ENCODE measurements around the gene DLG1.

DLG1 gene

DNA sequence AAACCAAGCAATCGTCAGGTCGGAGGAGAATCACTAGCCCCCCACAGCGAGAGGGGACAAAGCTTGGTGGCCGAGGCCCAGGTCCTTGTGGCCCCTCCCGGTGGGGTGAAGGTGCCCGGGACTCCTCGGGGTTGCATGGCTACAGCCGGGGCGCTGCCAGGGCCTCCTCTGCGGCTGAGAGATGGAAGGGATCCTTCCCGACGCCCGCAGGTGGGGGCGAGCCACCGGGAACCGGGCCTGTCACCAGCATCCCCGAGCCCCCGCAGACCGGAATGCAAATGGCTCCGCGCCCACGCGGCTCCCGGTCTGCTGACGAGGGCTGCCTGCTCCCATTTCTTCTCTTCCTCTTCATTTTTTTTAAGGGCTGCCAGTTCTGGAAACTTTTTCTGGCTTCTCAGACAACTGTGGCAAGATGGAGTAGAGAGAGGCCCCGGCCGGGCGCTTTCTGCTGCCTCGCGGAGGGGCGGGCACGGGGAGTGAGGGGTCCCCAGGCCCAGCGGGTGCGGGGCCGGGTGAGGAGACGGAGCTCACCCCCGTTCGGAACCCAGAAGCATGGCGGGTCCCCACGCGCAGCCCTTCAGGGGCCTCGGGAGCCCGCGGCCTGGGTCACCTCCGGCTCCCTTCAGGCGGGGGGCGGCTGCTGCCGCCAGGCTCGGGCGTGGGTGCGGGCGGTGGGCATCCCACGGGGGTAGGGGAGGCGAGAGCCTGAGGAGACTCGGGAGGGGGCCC, 296.3 kb downstream of the DLG1 start:
- no peak for DNase-seq (ENCODE audit: low read depth in 1 of 2, low spot score in 1 of 2)
- TF ChIP-seq JUND (IDR thresholded peaks at IDR 0.05; ENCODE audit: low read depth) = no peak
- in situ Hi-C loops (cut with HindIII; ENCODE audit: low pct_unique_long_range_greater_than_20kb, low sequenced_read_pairs) = no loop called here

DNA sequence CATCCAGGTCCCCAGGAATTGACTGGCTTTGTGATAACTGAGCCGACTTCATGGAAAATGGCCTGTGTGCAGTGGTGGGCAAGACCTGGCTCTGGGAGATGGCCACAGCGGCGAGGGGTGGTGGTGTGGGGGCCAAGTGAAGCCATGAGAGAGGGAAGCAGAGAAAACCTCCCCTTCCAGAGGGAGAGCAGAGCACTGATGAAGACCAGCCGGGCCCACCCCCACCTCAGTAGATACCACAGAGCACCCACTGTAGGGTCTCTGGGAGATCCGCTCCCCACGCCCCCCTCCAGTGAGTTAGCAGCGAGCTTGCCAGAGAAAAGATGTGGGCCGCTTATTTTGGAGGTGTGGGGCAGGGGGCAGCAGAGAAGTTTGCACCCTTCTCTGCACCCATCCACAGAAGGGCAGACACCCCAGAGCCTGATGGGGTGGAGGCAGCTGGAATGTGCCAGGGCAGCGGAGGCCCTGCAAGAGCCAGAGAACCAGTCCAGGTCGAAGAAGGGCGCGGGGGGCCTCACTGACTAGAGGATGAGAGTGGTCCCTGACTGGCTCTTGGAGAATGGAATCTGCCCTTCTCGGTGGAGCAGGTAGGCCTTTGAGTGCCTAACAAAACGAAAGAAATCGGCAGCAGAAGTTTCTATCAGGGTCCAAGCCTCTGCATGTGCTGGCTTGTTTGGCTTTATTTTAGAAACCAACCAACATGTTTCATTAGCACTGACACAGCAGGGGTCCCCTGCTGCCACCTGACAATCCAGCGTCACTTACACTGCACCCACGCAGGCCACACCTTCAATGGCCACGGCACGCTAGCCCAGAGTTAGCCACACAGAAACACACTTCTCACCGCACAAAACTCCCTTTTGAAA, 297.1 kb downstream of the DLG1 start:
- in situ Hi-C loops (cut with HindIII; ENCODE audit: low pct_unique_long_range_greater_than_20kb, low sequenced_read_pairs) = no loop called here
- no peak for DNase-seq (ENCODE audit: low read depth in 1 of 2, low spot score in 1 of 2)
- no peak for TF ChIP-seq JUND (IDR thresholded peaks at IDR 0.05; ENCODE audit: low read depth)

DNA sequence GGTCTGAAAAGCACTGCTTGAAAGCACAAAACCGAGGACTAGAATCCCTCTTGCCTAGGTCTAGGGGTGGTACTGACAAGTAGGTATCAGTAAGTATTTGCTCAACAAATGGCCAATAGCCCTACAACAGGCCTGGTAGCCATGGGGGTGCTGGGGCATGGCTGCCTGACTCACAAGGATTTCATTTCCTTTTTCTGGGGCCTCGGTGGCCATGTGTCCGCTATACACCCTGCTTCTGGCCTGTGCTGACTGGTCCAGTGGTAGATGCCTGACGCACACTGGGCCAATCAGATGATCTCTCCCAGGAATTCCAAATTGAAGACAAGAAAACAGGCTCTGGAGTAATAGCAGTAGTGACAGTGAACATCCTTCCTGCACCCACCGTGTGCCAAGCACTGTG, 298.2 kb downstream of the DLG1 start:
- no peak for TF ChIP-seq JUND (IDR thresholded peaks at IDR 0.05; ENCODE audit: low read depth)
- no peak for DNase-seq (ENCODE audit: low read depth in 1 of 2, low spot score in 1 of 2)
- in situ Hi-C loops (cut with HindIII; ENCODE audit: low pct_unique_long_range_greater_than_20kb, low sequenced_read_pairs) = no loop called here

DNA sequence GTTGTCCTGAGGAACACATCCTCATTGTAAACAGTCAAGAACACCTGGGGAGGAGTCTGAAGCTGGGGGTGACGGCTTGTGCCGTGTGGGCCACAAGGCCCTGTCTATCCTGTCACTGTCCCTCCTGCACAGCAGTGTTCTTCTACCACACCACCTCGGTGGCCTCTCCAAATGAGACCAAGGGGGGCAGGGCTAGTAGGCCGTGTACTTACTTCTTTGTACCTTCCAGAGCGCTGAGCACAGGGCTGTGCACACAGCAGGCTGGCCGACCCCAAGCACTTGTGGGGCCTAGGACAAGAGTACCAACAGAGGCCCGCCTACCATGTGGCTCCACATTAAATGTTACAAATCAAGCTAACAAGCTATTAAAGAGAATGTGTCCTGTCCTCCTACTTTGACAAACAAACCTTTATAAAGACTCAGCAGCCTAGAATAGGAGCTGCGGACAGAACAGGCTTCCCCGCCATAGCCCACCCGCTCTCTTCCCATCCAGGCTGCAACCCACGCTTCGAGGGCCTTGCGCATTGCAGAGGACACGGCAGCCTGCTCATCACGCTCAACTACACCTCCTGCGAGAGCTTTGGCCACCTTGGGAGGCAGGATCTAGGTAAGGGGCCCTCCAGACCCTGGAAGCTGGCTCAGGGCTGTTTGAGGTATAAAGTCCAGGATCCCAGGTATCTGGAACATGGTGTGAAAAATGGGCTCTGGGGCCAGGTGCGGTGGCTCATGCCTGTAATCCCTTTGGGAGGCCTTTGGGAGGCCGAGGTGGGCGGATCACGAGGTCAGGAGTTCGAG, 299.2 kb downstream of the DLG1 start:
- DNase-seq (ENCODE audit: low read depth in 1 of 2, low spot score in 1 of 2) = no peak
- TF ChIP-seq JUND (IDR thresholded peaks at IDR 0.05; ENCODE audit: low read depth) = no peak
- in situ Hi-C loops (cut with HindIII; ENCODE audit: low pct_unique_long_range_greater_than_20kb, low sequenced_read_pairs) = no loop called here

DNA sequence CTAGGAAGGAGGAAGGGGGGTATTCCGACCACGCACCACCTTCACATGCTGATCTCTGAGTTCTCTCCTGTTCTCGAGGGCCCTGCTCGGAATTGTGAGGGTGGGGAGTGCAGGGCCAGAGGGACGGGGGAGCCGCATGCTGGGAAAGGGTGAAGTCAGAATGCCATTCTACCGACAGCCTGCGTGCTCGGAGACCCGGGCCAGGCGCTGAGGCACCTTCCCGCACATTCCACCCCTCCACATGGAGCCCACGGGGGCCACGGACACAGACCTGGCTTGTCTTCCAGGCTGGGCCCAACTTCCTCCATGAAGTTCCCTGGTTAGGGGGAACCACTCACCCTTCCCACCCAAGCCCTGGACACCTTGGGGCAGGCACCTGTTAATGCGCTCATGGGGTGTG, 301.1 kb downstream of the DLG1 start:
- no peak for TF ChIP-seq JUND (IDR thresholded peaks at IDR 0.05; ENCODE audit: low read depth)
- no peak for DNase-seq (ENCODE audit: low read depth in 1 of 2, low spot score in 1 of 2)
- in situ Hi-C loops (cut with HindIII; ENCODE audit: low pct_unique_long_range_greater_than_20kb, low sequenced_read_pairs) = no loop called here

DNA sequence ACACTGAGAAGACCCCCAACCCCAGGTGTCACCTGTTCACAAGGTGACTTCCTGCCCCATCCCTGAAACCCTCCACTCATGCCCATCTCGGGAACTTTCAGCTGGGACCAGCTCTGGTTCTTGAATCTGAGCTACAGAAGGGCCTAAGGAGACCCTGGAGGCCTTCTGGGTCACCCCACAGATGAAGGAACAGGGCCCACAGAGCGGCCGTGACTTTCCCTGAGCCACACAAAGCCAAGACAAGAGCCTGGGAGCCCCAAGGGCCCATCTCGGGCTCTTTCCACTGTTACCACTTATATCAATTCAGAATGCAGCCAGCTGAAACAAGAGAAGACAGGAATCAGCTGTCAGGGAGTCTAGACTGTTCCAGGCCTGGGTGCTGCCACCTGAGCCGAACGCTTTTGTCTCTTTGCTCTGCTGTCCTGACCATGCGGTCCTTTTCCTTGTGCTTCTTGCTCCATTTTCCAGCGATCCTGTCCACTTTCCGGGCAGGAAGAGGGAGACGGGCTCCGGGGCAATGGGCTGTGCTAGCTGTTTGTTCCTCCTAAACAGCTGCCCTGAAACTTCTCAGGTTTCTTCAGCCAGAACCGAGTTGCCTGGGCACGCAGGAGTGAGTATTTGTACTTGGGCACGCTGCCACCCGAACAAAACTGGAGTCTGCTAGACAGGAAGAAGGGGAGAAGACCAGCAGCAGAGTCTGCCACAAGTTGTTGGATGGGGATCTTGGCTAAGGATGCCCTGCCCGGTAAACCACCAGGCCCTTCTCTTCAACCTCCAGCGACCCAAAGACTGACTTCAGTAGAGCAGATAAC, 301.8 kb downstream of the DLG1 start:
- in situ Hi-C loops (cut with HindIII; ENCODE audit: low pct_unique_long_range_greater_than_20kb, low sequenced_read_pairs) = no loop called here
- DNase-seq (ENCODE audit: low read depth in 1 of 2, low spot score in 1 of 2) = peak; percentile 71 to 75
- no peak for TF ChIP-seq JUND (IDR thresholded peaks at IDR 0.05; ENCODE audit: low read depth)

DNA sequence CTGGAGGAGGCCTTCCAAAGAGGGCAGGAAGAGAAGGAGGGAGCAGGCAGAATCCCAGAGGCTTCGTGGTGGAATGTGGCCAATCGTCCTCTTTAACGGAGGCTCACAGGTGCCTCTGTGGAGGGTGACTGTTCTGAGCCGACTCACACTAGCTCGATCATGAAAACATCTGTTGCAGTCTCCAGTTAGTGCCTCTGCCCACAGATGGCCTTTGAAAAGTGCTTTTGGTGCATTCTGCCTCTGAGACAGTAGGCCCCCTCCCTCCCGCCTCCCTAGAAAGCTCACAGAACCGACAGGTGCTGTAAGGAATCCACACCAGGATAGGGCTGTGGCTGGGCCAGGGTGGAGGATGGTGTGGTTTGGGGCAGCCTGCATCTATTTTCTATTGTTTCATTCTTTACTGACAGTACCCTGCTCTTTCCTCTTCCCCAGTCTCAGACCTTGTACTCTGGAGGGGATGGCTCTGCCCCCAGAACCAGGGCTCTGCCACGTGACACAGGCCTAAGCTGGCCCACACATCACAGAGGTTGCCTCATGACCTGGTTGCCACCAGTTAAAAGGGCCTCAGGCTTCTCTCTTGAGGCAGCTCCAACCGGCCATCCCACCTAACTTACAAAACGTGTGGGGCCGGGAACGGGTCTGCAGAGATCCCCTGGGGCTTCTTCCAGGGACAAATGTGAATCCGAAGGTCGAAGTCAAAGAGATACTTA, 302.6 kb downstream of the DLG1 start:
- no peak for DNase-seq (ENCODE audit: low read depth in 1 of 2, low spot score in 1 of 2)
- TF ChIP-seq JUND (IDR thresholded peaks at IDR 0.05; ENCODE audit: low read depth) = no peak
- in situ Hi-C loops (cut with HindIII; ENCODE audit: low pct_unique_long_range_greater_than_20kb, low sequenced_read_pairs) = no loop called here

DNA sequence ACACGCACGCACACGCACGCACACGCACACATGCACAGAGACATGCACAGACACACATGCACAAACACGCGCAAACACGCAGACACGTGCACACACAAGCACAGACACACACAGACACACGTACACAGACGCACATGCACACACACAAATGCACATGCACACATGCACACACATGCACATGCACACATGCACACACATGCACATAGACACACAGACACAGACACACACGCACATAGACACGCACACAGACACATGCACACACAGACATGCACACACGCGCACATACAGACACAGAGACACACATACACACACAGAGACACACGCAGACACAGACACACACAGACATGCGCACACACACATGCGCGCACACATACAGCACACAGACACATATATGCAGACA, 303.4 kb downstream of the DLG1 start:
- in situ Hi-C loops (cut with HindIII; ENCODE audit: low pct_unique_long_range_greater_than_20kb, low sequenced_read_pairs) = no loop called here
- no peak for DNase-seq (ENCODE audit: low read depth in 1 of 2, low spot score in 1 of 2)

DNA sequence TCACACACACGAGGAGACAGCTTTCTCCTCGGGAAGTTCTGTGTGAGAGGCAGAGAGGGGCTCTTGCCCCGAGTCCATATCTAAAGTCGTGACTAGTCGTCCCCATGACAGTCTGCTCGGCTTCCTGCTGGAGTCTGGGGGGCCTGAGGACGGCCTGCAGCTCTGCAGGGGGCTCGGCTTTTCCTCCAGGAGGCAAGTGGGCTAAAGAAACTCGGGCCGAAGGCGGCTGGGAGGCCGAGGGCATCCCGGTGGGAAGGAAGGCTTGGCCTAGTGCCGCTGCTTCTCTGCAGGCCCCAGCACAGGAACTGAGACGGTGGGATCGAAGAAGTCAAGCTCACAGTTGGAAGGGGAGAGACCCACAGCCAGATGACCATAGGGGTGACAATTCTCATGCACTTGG, 304.4 kb downstream of the DLG1 start:
- DNase-seq (ENCODE audit: low read depth in 1 of 2, low spot score in 1 of 2) = no peak
- in situ Hi-C loops (cut with HindIII; ENCODE audit: low pct_unique_long_range_greater_than_20kb, low sequenced_read_pairs) = no loop called here
- TF ChIP-seq JUND (IDR thresholded peaks at IDR 0.05; ENCODE audit: low read depth) = no peak

More for the DNA sequence above, 303.4 kb downstream of the DLG1 start:
- TF ChIP-seq JUND (IDR thresholded peaks at IDR 0.05; ENCODE audit: low read depth) = no peak
